Epithelial cell of prostate (primary cell): Measurements from ENCODE around the gene CHRNA4.

ENCODE experiments used
- DNase-seq: peaks from one replicate; pipeline ENCODE4 v3.0.0-alpha.2; 2011; ENCODE audit warnings: low read depth, low spot score
- H3K27ac ChIP-seq: fragments of 450-650 bp; 2 replicates; pipeline ENCODE4 v1.5.1; 2017; ENCODE audit warnings: mild to moderate bottlenecking

The CHRNA4 gene

GRCh38 chr20:63365601-63366389, 4.6 kb upstream of the CHRNA4 start:
- DNase-seq: no peak
- H3K27ac ChIP-seq: no peak overlapping the region

GRCh38 chr20:63364801-63365585, 3.8 kb upstream of the CHRNA4 start:
- no peak overlapping the region for H3K27ac ChIP-seq
- DNase-seq: no peak

- DNase-seq: no peak
- H3K27ac ChIP-seq: no peak overlapping the region
These were observed 2.9 kb upstream of the CHRNA4 start for GRCh38 chr20:63363981-63364561.

GRCh38 chr20:63363013-63363957, 2.1 kb upstream of the CHRNA4 start:
- H3K27ac ChIP-seq: no peak overlapping the region
- no peak for DNase-seq

GRCh38 chr20:63362436-63363009, 1.4 kb upstream of the CHRNA4 start:
- no peak overlapping the region for H3K27ac ChIP-seq
- DNase-seq: no peak

- no peak overlapping the region for H3K27ac ChIP-seq
- no peak for DNase-seq
These were observed 628 bp upstream of the CHRNA4 start for GRCh38 chr20:63361519-63362435.

GRCh38 chr20:63359937-63360849, 956 bp downstream of the CHRNA4 start:
- no peak for DNase-seq
- H3K27ac ChIP-seq: no peak overlapping the region

- DNase-seq: no peak
- H3K27ac ChIP-seq: no peak overlapping the region
These were observed 1.8 kb downstream of the CHRNA4 start for GRCh38 chr20:63359164-63359934.

- no peak for DNase-seq
- no peak overlapping the region for H3K27ac ChIP-seq
These were observed 2.9 kb downstream of the CHRNA4 start for GRCh38 chr20:63357921-63358905.

GRCh38 chr20:63356931-63357879, 3.9 kb downstream of the CHRNA4 start:
- no peak for DNase-seq
- H3K27ac ChIP-seq: no peak overlapping the region

GRCh38 chr20:63356511-63356910, 4.6 kb downstream of the CHRNA4 start:
- no peak overlapping the region for H3K27ac ChIP-seq
- DNase-seq: no peak

GRCh38 chr20:63355781-63356295, 5.3 kb downstream of the CHRNA4 start:
- no peak for DNase-seq
- no peak overlapping the region for H3K27ac ChIP-seq

- DNase-seq: no peak
- no peak overlapping the region for H3K27ac ChIP-seq
These were observed 6.4 kb downstream of the CHRNA4 start for GRCh38 chr20:63354636-63355350.

GRCh38 chr20:63352811-63353221, 8.3 kb downstream of the CHRNA4 start:
- H3K27ac ChIP-seq: no peak overlapping the region
- no peak for DNase-seq
